HG03457 (cell line): ENCODE data around the gene CMIP.
A peak's percentile ranks its signal among the peaks of the same experiment; 100 is the strongest.

ENCODE experiments used
- ATAC-seq: cut with Tn5 transposase; IDR thresholded peaks from one replicate; pipeline ENCODE4 v1.9.1; 2021; ENCODE audit warnings: moderate number of reproducible peaks; ENCODE audit not compliant: unreplicated experiment

Gene CMIP

GRCh38 chr16:81473969-81474959 is 29.7 kb downstream of the CMIP start:
- ATAC-seq, result no peak

- no peak for ATAC-seq
These were observed 33.4 kb downstream of the CMIP start for GRCh38 chr16:81477697-81478693.

GRCh38 chr16:81478876-81479511 is 34.4 kb downstream of the CMIP start:
- peak; percentile 36 for ATAC-seq

GRCh38 chr16:81480606-81481206 is 36.1 kb downstream of the CMIP start:
- ATAC-seq, result no peak

GRCh38 chr16:81481207-81481821 is 36.7 kb downstream of the CMIP start:
- ATAC-seq, result peak; percentile 84

- ATAC-seq, result no peak
These were observed 37.9 kb downstream of the CMIP start for GRCh38 chr16:81482329-81483063.

GRCh38 chr16:81483064-81483969 is 38.7 kb downstream of the CMIP start:
- ATAC-seq, result no peak

- no peak for ATAC-seq
These were observed 39.5 kb downstream of the CMIP start for GRCh38 chr16:81483970-81484595.

- ATAC-seq, result no peak
These were observed 40.5 kb downstream of the CMIP start for GRCh38 chr16:81484908-81485624.

GRCh38 chr16:81485824-81486539 is 41.4 kb downstream of the CMIP start:
- ATAC-seq, result no peak

- no peak for ATAC-seq
These were observed 42.0 kb downstream of the CMIP start for GRCh38 chr16:81486540-81487061.

- no peak for ATAC-seq
These were observed 42.7 kb downstream of the CMIP start for GRCh38 chr16:81487301-81487720.

GRCh38 chr16:81488687-81489411 is 44.2 kb downstream of the CMIP start:
- no peak for ATAC-seq

- no peak for ATAC-seq
These were observed 45.1 kb downstream of the CMIP start for GRCh38 chr16:81489547-81490267.
